ENCODE measurements around the gene GRM2.

- TF ChIP-seq CTCF (IDR thresholded peaks at IDR 0.05), result no peak
- TF ChIP-seq POLR2A (IDR thresholded peaks at IDR 0.05), result no peak
These were observed 24.3 kb upstream of the GRM2 start for GRCh38 chr3:51682526-51682925.

All from lower leg skin (tissue), 3 donors.